Ishikawa (cell line): Measurements from ENCODE around the gene BROX.

Source experiments
- CEBPB ChIP-seq: IDR thresholded peaks from 2 replicates; pipeline ENCODE4 v1.6.1; 2012
- CREB1 ChIP-seq: IDR thresholded peaks from 2 replicates; pipeline ENCODE4 v1.6.1; 2012; ENCODE audit warnings: low read depth
- EGR1 ChIP-seq: IDR thresholded peaks from 2 replicates; pipeline ENCODE4 v1.6.1; 2012
- EP300 ChIP-seq: IDR thresholded peaks from 2 replicates; pipeline ENCODE4 v1.6.1; 2012; ENCODE audit warnings: borderline replicate concordance
- FOXM1 ChIP-seq: IDR thresholded peaks from 2 replicates; pipeline ENCODE4 v1.6.1; 2012; ENCODE audit warnings: low read depth, borderline replicate concordance
- NFIC ChIP-seq: IDR thresholded peaks from 2 replicates; pipeline ENCODE4 v1.6.1; 2012
- RAD21 ChIP-seq: IDR thresholded peaks from 2 replicates; pipeline ENCODE4 v1.6.1; 2012; ENCODE audit warnings: low read depth
- TAF1 ChIP-seq: IDR thresholded peaks from 2 replicates; pipeline ENCODE4 v1.6.1; 2012; ENCODE audit warnings: low read depth, mild to moderate bottlenecking
- TCF12 ChIP-seq: IDR thresholded peaks from 2 replicates; pipeline ENCODE4 v1.6.1; 2012; ENCODE audit warnings: low read depth
- TEAD4 ChIP-seq: IDR thresholded peaks from 2 replicates; pipeline ENCODE4 v1.6.1; 2012
- USF1 ChIP-seq: IDR thresholded peaks from 2 replicates; pipeline ENCODE4 v1.6.1; 2012
- YY1 ChIP-seq: IDR thresholded peaks from 2 replicates; pipeline ENCODE4 v1.6.1; 2012; ENCODE audit warnings: low read depth
- ZBTB7A ChIP-seq: IDR thresholded peaks from 2 replicates; pipeline ENCODE4 v1.6.1; 2012; ENCODE audit warnings: low read depth
- TF ChIP-seq, protein P1 (sequence below): IDR thresholded peaks from 2 replicates; pipeline ENCODE4 v1.6.1; 2012; ENCODE audit warnings: low read depth, mild to moderate bottlenecking
- TF ChIP-seq, protein P2 (sequence below): IDR thresholded peaks from 2 replicates; pipeline ENCODE4 v1.6.1; 2012

BROX gene

DNA sequence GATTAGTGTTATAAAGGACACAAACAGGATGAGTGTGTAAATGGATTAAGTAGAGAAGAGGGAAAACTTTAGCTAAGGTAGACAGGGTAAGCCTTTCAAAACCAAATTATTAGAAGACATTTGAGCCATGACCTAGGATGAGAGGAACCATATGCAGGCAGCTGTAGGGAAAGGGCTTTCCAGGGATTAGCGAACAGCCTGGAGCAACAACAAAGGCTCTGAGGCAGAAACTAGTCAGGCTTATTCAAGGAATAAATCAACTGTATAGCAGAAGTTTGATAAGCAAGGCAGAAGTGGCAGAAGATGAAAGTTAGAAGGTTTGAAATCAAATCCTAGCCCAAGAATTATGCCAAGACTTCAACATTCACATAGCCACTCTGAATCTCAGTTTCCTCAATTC lies 21.3 kb upstream of the BROX start:
- TF ChIP-seq, protein P1, sequence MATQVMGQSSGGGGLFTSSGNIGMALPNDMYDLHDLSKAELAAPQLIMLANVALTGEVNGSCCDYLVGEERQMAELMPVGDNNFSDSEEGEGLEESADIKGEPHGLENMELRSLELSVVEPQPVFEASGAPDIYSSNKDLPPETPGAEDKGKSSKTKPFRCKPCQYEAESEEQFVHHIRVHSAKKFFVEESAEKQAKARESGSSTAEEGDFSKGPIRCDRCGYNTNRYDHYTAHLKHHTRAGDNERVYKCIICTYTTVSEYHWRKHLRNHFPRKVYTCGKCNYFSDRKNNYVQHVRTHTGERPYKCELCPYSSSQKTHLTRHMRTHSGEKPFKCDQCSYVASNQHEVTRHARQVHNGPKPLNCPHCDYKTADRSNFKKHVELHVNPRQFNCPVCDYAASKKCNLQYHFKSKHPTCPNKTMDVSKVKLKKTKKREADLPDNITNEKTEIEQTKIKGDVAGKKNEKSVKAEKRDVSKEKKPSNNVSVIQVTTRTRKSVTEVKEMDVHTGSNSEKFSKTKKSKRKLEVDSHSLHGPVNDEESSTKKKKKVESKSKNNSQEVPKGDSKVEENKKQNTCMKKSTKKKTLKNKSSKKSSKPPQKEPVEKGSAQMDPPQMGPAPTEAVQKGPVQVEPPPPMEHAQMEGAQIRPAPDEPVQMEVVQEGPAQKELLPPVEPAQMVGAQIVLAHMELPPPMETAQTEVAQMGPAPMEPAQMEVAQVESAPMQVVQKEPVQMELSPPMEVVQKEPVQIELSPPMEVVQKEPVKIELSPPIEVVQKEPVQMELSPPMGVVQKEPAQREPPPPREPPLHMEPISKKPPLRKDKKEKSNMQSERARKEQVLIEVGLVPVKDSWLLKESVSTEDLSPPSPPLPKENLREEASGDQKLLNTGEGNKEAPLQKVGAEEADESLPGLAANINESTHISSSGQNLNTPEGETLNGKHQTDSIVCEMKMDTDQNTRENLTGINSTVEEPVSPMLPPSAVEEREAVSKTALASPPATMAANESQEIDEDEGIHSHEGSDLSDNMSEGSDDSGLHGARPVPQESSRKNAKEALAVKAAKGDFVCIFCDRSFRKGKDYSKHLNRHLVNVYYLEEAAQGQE: no peak
- TF ChIP-seq RAD21: no peak
- no peak for TF ChIP-seq YY1

- TF ChIP-seq RAD21 (no peak), TEAD4 (no peak), NFIC (no peak), USF1 (no peak), CREB1 (no peak), TCF12 (no peak), CEBPB (no peak), FOXM1 (no peak)
- TF ChIP-seq, protein P1: no peak
These were observed 17.4 kb upstream of the BROX start for GRCh38 chr1:222694927-222695326.

DNA sequence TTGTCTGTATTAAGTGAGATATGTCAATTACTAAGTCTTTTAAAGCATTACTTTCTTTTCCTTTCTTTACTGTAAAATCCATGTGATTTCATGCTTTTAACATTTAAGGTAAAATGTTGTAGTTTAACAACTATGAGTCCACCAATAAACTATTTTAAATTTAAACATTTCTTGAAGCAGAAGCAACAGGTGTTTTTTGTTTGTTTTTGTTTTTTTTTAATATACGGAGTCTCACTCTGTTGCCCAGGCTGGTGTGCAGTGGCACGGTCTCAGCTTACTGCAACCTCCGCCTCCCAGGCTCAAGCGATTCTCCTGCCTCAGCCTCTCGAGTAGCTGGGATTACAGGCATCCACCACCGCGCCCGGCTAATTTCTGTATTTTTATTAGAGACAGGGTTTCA lies 15.6 kb upstream of the BROX start:
- TF ChIP-seq FOXM1 (no peak), USF1 (no peak), TAF1 (no peak)

DNA sequence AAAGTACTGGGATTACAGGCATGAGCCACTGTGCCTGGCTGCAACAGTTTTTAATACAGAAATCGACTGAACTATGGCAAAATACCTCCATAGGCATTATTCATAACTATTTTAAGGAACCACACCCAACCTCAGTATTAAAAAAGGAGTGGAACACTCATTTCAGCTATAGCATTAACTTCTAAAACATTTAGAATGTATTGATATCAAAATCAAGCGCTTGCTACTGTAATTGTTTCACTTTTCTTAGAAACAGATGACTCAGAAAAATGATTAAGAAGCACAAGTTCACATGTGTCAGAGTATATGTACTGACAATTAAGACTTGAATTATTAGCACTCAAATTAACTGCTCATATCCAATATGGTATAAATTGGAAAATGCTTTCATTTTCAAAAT lies 15.2 kb upstream of the BROX start:
- TF ChIP-seq NFIC (no peak), TAF1 (no peak), TEAD4 (no peak), ZBTB7A (no peak), CREB1 (no peak), CEBPB (no peak), RAD21 (no peak)
- TF ChIP-seq, protein P1: no peak

- TF ChIP-seq TEAD4 (no peak), FOXM1 (no peak), EGR1 (no peak), YY1 (no peak), CEBPB (no peak), USF1 (no peak), TAF1 (no peak), NFIC (no peak), EP300 (no peak)
These were observed 14.5 kb upstream of the BROX start for GRCh38 chr1:222697826-222698225.

DNA sequence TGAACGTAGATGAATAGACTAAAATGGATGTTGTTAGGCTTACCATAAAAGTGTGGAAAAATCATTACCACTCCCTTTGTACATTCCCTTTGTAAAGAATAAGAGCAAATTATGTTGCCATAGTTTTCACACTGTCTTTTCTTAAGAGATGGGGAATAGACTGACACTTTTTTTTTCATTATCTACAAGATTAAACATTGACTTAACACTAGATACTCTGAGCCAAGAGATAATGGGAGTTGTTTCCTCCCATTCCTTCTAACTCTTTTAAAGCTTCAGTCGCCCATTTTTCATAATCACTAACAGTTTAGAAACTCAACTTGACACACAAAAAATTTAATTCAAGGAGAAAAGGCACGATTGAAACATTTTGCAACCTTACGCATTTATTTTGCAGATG lies 10.2 kb upstream of the BROX start:
- TF ChIP-seq TCF12: no peak
- no peak for TF ChIP-seq RAD21
- no peak for TF ChIP-seq TAF1
- TF ChIP-seq USF1: no peak
- no peak for TF ChIP-seq FOXM1
- no peak for TF ChIP-seq NFIC
- no peak for TF ChIP-seq EP300
- TF ChIP-seq YY1: no peak
- TF ChIP-seq, protein P2, sequence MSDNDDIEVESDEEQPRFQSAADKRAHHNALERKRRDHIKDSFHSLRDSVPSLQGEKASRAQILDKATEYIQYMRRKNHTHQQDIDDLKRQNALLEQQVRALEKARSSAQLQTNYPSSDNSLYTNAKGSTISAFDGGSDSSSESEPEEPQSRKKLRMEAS: no peak
